Measurements from ENCODE around the gene BORCS8. TPM values are rescaled to one million over a fixed set of nuclear protein-coding genes. Genes with fewer than 3 reads are reported as not detected.

Gene BORCS8
- total and polyA plus RNA-seq, 2 of the 13 experiments (the other 11 are each of a cell fraction or from before 2014, with no cell fraction given) = 9.6 to 13.3 TPM

DNA sequence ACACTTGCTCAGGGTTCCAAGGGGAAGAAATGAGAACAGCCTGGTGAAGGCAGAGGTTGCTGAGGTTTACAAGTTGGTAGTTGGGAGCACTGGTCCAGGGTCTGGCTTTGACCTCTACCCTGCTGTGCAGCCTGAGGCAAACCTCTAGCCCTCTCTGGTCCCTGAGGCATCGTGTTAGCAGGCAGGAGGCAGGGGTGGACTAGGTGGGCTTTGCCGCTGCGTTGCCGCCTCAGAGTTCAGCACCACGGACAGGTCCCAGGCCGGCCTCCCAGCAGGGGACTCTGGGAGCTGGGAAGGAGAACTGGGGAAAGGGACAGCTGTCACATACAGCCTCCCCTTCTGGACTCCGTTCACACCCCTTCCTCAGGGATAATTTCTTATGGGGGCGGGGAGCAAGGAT is 22.9 kb upstream of the BORCS8 start (continued):
- TF ChIP-seq ZNF451 (CRISPR knock-in tag; IDR thresholded peaks at IDR 0.05) = no peak
- TF ChIP-seq JUND (CRISPR knock-in tag; IDR thresholded peaks at IDR 0.05) = no peak
- TF ChIP-seq ZNF567 (CRISPR knock-in tag; IDR thresholded peaks at IDR 0.05; ENCODE audit: borderline replicate concordance) = no peak
- no peak for TF ChIP-seq ZNF564 (CRISPR knock-in tag; IDR thresholded peaks at IDR 0.05)
- TF ChIP-seq FOXJ3 (CRISPR knock-in tag; IDR thresholded peaks at IDR 0.05; ENCODE audit: borderline replicate concordance) = no peak
- TF ChIP-seq ARID5B (CRISPR knock-in tag; IDR thresholded peaks at IDR 0.05) = peak; percentile 55; the same call in 1 of the 2 replicates
- TF ChIP-seq ZNF724P (CRISPR knock-in tag; IDR thresholded peaks at IDR 0.05; ENCODE audit: borderline replicate concordance) = no peak
- TF ChIP-seq ZNF34 (CRISPR knock-in tag; IDR thresholded peaks at IDR 0.05; ENCODE audit: borderline replicate concordance) = no peak
- TF ChIP-seq ZKSCAN5 (CRISPR knock-in tag; IDR thresholded peaks at IDR 0.05) = no peak
- no peak for TF ChIP-seq DBP (CRISPR knock-in tag; IDR thresholded peaks at IDR 0.05; ENCODE audit: not compliant biosample characterization)
- TF ChIP-seq, protein P1, sequence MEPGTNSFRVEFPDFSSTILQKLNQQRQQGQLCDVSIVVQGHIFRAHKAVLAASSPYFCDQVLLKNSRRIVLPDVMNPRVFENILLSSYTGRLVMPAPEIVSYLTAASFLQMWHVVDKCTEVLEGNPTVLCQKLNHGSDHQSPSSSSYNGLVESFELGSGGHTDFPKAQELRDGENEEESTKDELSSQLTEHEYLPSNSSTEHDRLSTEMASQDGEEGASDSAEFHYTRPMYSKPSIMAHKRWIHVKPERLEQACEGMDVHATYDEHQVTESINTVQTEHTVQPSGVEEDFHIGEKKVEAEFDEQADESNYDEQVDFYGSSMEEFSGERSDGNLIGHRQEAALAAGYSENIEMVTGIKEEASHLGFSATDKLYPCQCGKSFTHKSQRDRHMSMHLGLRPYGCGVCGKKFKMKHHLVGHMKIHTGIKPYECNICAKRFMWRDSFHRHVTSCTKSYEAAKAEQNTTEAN (CRISPR knock-in tag; conservative IDR thresholded peaks at IDR 0.05) = peak; percentile 87
- peak; percentile 79 for TF ChIP-seq SAP130 (CRISPR knock-in tag; IDR thresholded peaks at IDR 0.05; ENCODE audit: low read depth)
- TF ChIP-seq ZZZ3 (CRISPR knock-in tag; IDR thresholded peaks at IDR 0.05; ENCODE audit: borderline replicate concordance) = no peak
- TF ChIP-seq, protein P2, sequence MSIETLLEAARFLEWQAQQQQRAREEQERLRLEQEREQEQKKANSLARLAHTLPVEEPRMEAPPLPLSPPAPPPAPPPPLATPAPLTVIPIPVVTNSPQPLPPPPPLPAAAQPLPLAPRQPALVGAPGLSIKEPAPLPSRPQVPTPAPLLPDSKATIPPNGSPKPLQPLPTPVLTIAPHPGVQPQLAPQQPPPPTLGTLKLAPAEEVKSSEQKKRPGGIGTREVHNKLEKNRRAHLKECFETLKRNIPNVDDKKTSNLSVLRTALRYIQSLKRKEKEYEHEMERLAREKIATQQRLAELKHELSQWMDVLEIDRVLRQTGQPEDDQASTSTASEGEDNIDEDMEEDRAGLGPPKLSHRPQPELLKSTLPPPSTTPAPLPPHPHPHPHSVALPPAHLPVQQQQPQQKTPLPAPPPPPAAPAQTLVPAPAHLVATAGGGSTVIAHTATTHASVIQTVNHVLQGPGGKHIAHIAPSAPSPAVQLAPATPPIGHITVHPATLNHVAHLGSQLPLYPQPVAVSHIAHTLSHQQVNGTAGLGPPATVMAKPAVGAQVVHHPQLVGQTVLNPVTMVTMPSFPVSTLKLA (IDR thresholded peaks at IDR 0.05) = no peak
- TF ChIP-seq SRY (CRISPR knock-in tag; IDR thresholded peaks at IDR 0.05) = peak; percentile 85
- no peak for TF ChIP-seq TCF7L2 (IDR thresholded peaks at IDR 0.05; ENCODE audit: low read depth, low read length)
- TF ChIP-seq ZFP90 (CRISPR knock-in tag; IDR thresholded peaks at IDR 0.05; ENCODE audit: borderline replicate concordance) = no peak; the same call in none of the 2 replicates
- TF ChIP-seq U2AF1 (optimal IDR thresholded peaks at IDR 0.05; ENCODE audit: low read depth, low read length) = no peak
- TF ChIP-seq CEBPB (IDR thresholded peaks at IDR 0.05; ENCODE audit: borderline replicate concordance, low read depth, low read length) = no peak
- no peak for TF ChIP-seq ATF1 (CRISPR knock-in tag; IDR thresholded peaks at IDR 0.05)
- no peak for TF ChIP-seq ZNF20 (CRISPR knock-in tag; IDR thresholded peaks at IDR 0.05)
- peak; percentile 60; the same call in 1 of the 2 replicates for TF ChIP-seq ZNF543 (CRISPR knock-in tag; IDR thresholded peaks at IDR 0.05)
- no peak for TF ChIP-seq KAT7 (CRISPR knock-in tag; IDR thresholded peaks at IDR 0.05; ENCODE audit: borderline replicate concordance)
- TF ChIP-seq, protein P3, sequence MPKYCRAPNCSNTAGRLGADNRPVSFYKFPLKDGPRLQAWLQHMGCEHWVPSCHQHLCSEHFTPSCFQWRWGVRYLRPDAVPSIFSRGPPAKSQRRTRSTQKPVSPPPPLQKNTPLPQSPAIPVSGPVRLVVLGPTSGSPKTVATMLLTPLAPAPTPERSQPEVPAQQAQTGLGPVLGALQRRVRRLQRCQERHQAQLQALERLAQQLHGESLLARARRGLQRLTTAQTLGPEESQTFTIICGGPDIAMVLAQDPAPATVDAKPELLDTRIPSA (CRISPR knock-in tag; IDR thresholded peaks at IDR 0.05; ENCODE audit: borderline replicate concordance) = no peak
